ENCODE measurements around the gene GLA.

- TF ChIP-seq MAX (IDR thresholded peaks at IDR 0.05) (no peak), CTCF (IDR thresholded peaks at IDR 0.05; ENCODE audit: low read depth, low read length, missing input control) (no peak), NR2F2 (IDR thresholded peaks at IDR 0.05) (no peak), TAF1 (conservative IDR thresholded peaks at IDR 0.05) (no peak), JUND (IDR thresholded peaks at IDR 0.05) (no peak), GABPA (IDR thresholded peaks at IDR 0.05 in 1 of 2, conservative IDR thresholded peaks at IDR 0.05 in 1 of 2) (no peak)
These were observed 19.1 kb downstream of the GLA start for GRCh38 chrX:101388604-101389003.

Measured in liver (tissue), 3 donors.